ENCODE data around the gene RANBP3.

RANBP3 gene

DNA sequence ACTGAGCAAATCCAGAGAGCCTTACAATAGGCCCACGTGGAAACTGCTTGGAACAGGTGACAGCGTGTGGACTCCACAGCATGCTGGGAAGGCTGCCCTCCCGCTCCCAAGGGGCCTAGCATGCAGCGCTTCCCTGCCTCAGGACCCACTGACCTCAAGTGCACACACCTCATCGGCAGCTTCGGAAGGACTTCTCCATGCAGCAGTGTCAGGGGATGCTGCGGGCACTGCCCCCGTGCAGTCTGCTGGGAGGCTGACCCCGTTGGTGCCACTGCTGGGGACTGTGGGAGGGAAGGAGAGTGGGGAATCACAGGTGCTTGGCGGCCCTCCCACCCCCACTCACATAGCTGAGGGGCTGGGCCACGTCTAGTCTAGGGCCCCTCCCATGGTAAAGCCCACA is 46.7 kb downstream of the RANBP3 start:
- H3K4me1 ChIP-seq (ENCODE audit: low read length), result no peaks in the 10 kb centered on the region
- no peaks in the 10 kb centered on the region for H3F3A ChIP-seq (ENCODE audit: insufficient read depth, low read length)
- no peak overlapping the region for H3K4me3 ChIP-seq (ENCODE audit: low read length)
- H3K27ac ChIP-seq (ENCODE audit: low read length), result no peak overlapping the region
- no peak overlapping the region for H2AFZ ChIP-seq (ENCODE audit: low read length)
- TF ChIP-seq EZH2phosphoT487 (IDR thresholded peaks at IDR 0.05; ENCODE audit: low read length), result no peak
- TF ChIP-seq EZH2 (optimal IDR thresholded peaks at IDR 0.05; ENCODE audit: low read depth, low read length), result no peak
- TF ChIP-seq, protein P1, sequence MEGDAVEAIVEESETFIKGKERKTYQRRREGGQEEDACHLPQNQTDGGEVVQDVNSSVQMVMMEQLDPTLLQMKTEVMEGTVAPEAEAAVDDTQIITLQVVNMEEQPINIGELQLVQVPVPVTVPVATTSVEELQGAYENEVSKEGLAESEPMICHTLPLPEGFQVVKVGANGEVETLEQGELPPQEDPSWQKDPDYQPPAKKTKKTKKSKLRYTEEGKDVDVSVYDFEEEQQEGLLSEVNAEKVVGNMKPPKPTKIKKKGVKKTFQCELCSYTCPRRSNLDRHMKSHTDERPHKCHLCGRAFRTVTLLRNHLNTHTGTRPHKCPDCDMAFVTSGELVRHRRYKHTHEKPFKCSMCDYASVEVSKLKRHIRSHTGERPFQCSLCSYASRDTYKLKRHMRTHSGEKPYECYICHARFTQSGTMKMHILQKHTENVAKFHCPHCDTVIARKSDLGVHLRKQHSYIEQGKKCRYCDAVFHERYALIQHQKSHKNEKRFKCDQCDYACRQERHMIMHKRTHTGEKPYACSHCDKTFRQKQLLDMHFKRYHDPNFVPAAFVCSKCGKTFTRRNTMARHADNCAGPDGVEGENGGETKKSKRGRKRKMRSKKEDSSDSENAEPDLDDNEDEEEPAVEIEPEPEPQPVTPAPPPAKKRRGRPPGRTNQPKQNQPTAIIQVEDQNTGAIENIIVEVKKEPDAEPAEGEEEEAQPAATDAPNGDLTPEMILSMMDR (IDR thresholded peaks at IDR 0.05; ENCODE audit: low read length), result no peak
- no peaks in the 10 kb centered on the region for H3K9me2 ChIP-seq (replicated peaks; ENCODE audit: insufficient read depth, low read length)
- DNase-seq, result no peak
- no peaks in the 10 kb centered on the region for H3K27me3 ChIP-seq (replicated peaks; ENCODE audit: insufficient read depth, low read length)
- peaks cover 17% of the 10 kb centered on the region; the same call in 1 of the 2 replicates for H3K36me3 ChIP-seq (replicated peaks; ENCODE audit: insufficient read depth, low read length)
- peaks cover 32% of the 10 kb centered on the region for H3K79me2 ChIP-seq (ENCODE audit: low read length)
- 0 out of 2 replicates have a peak, but pooled peaks cover 5% of the 10 kb centered on the region for H4K20me1 ChIP-seq (ENCODE audit: insufficient read depth, low read length)
- H3K9ac ChIP-seq (ENCODE audit: low read length), result no peak overlapping the region
- no peaks in the 10 kb centered on the region for H3K9me3 ChIP-seq (replicated peaks; ENCODE audit: insufficient read depth, low read length)
- no peak overlapping the region for H3K4me2 ChIP-seq (ENCODE audit: low read depth, low read length)

DNA sequence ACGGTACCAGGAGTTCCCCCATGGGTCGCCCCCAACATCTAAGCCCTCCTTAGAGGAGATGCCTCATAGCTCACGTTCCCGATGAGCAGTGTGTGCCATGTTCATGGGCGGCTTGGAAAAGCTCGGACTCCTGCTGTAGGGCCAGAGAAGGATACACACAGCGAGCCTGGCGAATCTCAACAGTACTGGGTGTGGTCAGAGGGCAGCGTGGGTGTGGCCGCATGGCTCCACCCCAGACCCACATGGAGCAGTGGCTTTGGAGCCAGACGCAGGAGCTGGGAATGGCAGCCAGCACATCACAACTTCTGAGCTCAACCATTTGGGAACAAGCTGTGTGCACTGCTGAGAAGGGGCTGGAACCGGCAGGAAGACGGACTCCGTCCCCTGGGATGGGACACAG is 48.3 kb downstream of the RANBP3 start:
- no peaks in the 10 kb centered on the region for H3K9me2 ChIP-seq (replicated peaks; ENCODE audit: insufficient read depth, low read length)
- H3K9me3 ChIP-seq (replicated peaks; ENCODE audit: insufficient read depth, low read length), result no peaks in the 10 kb centered on the region
- 0 out of 2 replicates have a peak, but pooled peaks cover 5% of the 10 kb centered on the region for H4K20me1 ChIP-seq (ENCODE audit: insufficient read depth, low read length)
- DNase-seq, result no peak
- TF ChIP-seq EZH2phosphoT487 (IDR thresholded peaks at IDR 0.05; ENCODE audit: low read length), result no peak
- TF ChIP-seq, protein P1 (IDR thresholded peaks at IDR 0.05; ENCODE audit: low read length), result no peak
- TF ChIP-seq EZH2 (optimal IDR thresholded peaks at IDR 0.05; ENCODE audit: low read depth, low read length), result no peak
- no peak overlapping the region for H3K4me2 ChIP-seq (ENCODE audit: low read depth, low read length)
- no peaks in the 10 kb centered on the region for H3K27me3 ChIP-seq (replicated peaks; ENCODE audit: insufficient read depth, low read length)
- peaks cover 28% of the 10 kb centered on the region; the same call in 1 of the 2 replicates for H3K36me3 ChIP-seq (replicated peaks; ENCODE audit: insufficient read depth, low read length)
- no peaks in the 10 kb centered on the region for H3K4me1 ChIP-seq (ENCODE audit: low read length)
- H3K4me3 ChIP-seq (ENCODE audit: low read length), result no peak overlapping the region
- H3K79me2 ChIP-seq (ENCODE audit: low read length), result peaks cover 16% of the 10 kb centered on the region
- H3K27ac ChIP-seq (ENCODE audit: low read length), result no peak overlapping the region
- H3F3A ChIP-seq (ENCODE audit: insufficient read depth, low read length), result no peaks in the 10 kb centered on the region
- H2AFZ ChIP-seq (ENCODE audit: low read length), result no peak overlapping the region
- H3K9ac ChIP-seq (ENCODE audit: low read length), result no peak overlapping the region

DNA sequence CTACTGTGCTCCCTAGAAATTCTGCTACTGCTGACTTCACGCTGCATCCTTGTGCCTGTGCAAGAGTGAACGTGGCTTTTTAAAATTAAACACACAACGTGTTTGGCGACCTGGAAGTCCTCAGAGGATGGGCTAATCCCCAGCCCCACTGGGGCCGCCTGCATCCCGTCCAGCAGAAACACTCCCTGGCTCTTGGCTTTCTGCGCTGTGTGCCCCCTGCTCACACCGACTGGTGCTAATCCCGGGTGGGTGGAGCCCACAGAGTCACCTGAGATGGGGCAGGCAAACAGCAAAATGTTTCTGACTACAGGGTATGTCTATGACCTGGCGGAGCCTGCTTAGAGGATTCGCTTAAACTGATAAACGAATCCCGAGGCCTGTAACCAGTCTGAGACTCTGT is 48.8 kb downstream of the RANBP3 start:
- TF ChIP-seq EZH2 (optimal IDR thresholded peaks at IDR 0.05; ENCODE audit: low read depth, low read length), result no peak
- TF ChIP-seq, protein P1 (IDR thresholded peaks at IDR 0.05; ENCODE audit: low read length), result no peak
- TF ChIP-seq EZH2phosphoT487 (IDR thresholded peaks at IDR 0.05; ENCODE audit: low read length), result no peak
- Histone ChIP-seq H2AFZ (ENCODE audit: low read length) (no peak overlapping the region), H3K9ac (ENCODE audit: low read length) (no peak overlapping the region), H3K9me2 (replicated peaks; ENCODE audit: insufficient read depth, low read length) (no peaks in the 10 kb centered on the region), H3K27ac (ENCODE audit: low read length) (no peak overlapping the region), H3K27me3 (replicated peaks; ENCODE audit: insufficient read depth, low read length) (no peaks in the 10 kb centered on the region), H3K4me3 (ENCODE audit: low read length) (no peak overlapping the region), H4K20me1 (ENCODE audit: insufficient read depth, low read length) (0 out of 2 replicates have a peak, but pooled peaks cover 3% of the 10 kb centered on the region), H3F3A (ENCODE audit: insufficient read depth, low read length) (no peaks in the 10 kb centered on the region), H3K4me1 (ENCODE audit: low read length) (no peaks in the 10 kb centered on the region), H3K36me3 (replicated peaks; ENCODE audit: insufficient read depth, low read length) (peaks cover 28% of the 10 kb centered on the region; the same call in 1 of the 2 replicates), H3K9me3 (replicated peaks; ENCODE audit: insufficient read depth, low read length) (no peaks in the 10 kb centered on the region), H3K4me2 (ENCODE audit: low read depth, low read length) (no peak overlapping the region), H3K79me2 (ENCODE audit: low read length) (peaks cover 12% of the 10 kb centered on the region)
- DNase-seq, result no peak

All from MM.1S (cell line).